ENCODE measurements around the gene PCBP3.

The PCBP3 gene

GRCh38 chr21:45763506-45763905 lies 120.0 kb downstream of the PCBP3 start:
- DNase-seq, result no peak

- DNase-seq, result no peak
Measured at GRCh38 chr21:45764792-45765191, 121.3 kb downstream of the PCBP3 start.

- no peak for DNase-seq
Measured at GRCh38 chr21:45765375-45765774, 121.8 kb downstream of the PCBP3 start.

GRCh38 chr21:45766055-45766454 lies 122.5 kb downstream of the PCBP3 start:
- no peak for DNase-seq

- DNase-seq, result no peak
Measured at GRCh38 chr21:45766501-45766900, 123.0 kb downstream of the PCBP3 start.

- peak; percentile 19 for DNase-seq
Measured at GRCh38 chr21:45767071-45768006, 123.8 kb downstream of the PCBP3 start.

GRCh38 chr21:45768011-45768739 lies 124.7 kb downstream of the PCBP3 start:
- no peak for DNase-seq

GRCh38 chr21:45768740-45769048 lies 125.2 kb downstream of the PCBP3 start:
- no peak for DNase-seq

- no peak for DNase-seq
Measured at GRCh38 chr21:45769294-45769693, 125.8 kb downstream of the PCBP3 start.

- no peak for DNase-seq
Measured at GRCh38 chr21:45769896-45770295, 126.4 kb downstream of the PCBP3 start.

GRCh38 chr21:45772180-45772579 lies 128.7 kb downstream of the PCBP3 start:
- no peak for DNase-seq

- DNase-seq, result no peak
Measured at GRCh38 chr21:45774291-45774690, 130.8 kb downstream of the PCBP3 start.

GRCh38 chr21:45776971-45777370 lies 133.4 kb downstream of the PCBP3 start:
- DNase-seq, result no peak

GRCh38 chr21:45778686-45779085 lies 135.2 kb downstream of the PCBP3 start:
- DNase-seq, result no peak

GRCh38 chr21:45779226-45779625 lies 135.7 kb downstream of the PCBP3 start:
- DNase-seq, result no peak

- no peak for DNase-seq
Measured at GRCh38 chr21:45780647-45781046, 137.1 kb downstream of the PCBP3 start.

GRCh38 chr21:45781741-45782140 lies 138.2 kb downstream of the PCBP3 start:
- DNase-seq, result no peak

- DNase-seq, result no peak
Measured at GRCh38 chr21:45786660-45787059, 143.1 kb downstream of the PCBP3 start.

GRCh38 chr21:45787371-45787770 lies 143.8 kb downstream of the PCBP3 start:
- DNase-seq, result no peak

- DNase-seq, result no peak
Measured at GRCh38 chr21:45788198-45788597, 144.7 kb downstream of the PCBP3 start.

- no peak for DNase-seq
Measured at GRCh38 chr21:45788637-45789506, 145.3 kb downstream of the PCBP3 start.

- DNase-seq, result no peak
Measured at GRCh38 chr21:45790427-45790826, 146.9 kb downstream of the PCBP3 start.

All from CD4-positive, alpha-beta T cell treated with Interleukin-4 for 4 hours (primary cell).